Epithelial cell of alveolus of lung (primary cell): ENCODE measurements around the gene ZBTB7A. TPM values are rescaled to one million over a fixed set of nuclear protein-coding genes. Genes with fewer than 3 reads are reported as not detected.

Source experiments
- total RNA-seq: library from RNA; depleted of rRNA; stranded (reverse); fragments of >200 nt; gene quantifications from 2 replicates; pipeline ENCODE4 v1.2.1, GENCODE V29; 2015

ZBTB7A gene
- 30.4 and 35.6 TPM in 2 replicates for total RNA-seq

GRCh38 chr19:4066682-4067395 is at the start of gene ZBTB7A:
Gene ZBTB7A, minus strand, starts transcription at chr19:4066899. Its CDS starts 11,667 bp downstream, at chr19:4055232.

GRCh38 chr19:4007021-4007835 is 59.5 kb downstream of the ZBTB7A start, which contains the start of gene PIAS4:
Gene PIAS4, plus strand, starts transcription at chr19:4007736. Its CDS starts 25 bp downstream, at chr19:4007761.

Other genes starting within 250 kb of the ZBTB7A start
- gene ZFR2, start 197.9 kb downstream of the ZBTB7A start, total RNA-seq = not detected in 2 replicates
- 0.13 and 3.4 TPM in 2 replicates for gene ATCAY, start 186.2 kb downstream of the ZBTB7A start, total RNA-seq
- gene NMRK2, start 133.8 kb downstream of the ZBTB7A start, total RNA-seq = not detected in 2 replicates
- 81.2 and 83.6 TPM in 2 replicates for gene DAPK3, start 95.8 kb downstream of the ZBTB7A start, total RNA-seq
- gene EEF2, start 81.4 kb downstream of the ZBTB7A start, total RNA-seq = 3,183 and 4,926 TPM in 2 replicates
- gene PIAS4, start 59.2 kb downstream of the ZBTB7A start, total RNA-seq = 20.0 and 23.9 TPM in 2 replicates
- 180 and 195 TPM in 2 replicates for gene MAP2K2, start 57.2 kb upstream of the ZBTB7A start, total RNA-seq
- gene CREB3L3, start 86.7 kb upstream of the ZBTB7A start, total RNA-seq = not detected in 2 replicates
- 24.6 and 29.1 TPM in 2 replicates for gene SIRT6, start 115.7 kb upstream of the ZBTB7A start, total RNA-seq
- 1.4 TPM in 1 of 2 replicates, not detected in the other for gene ANKRD24, start 115.8 kb upstream of the ZBTB7A start, total RNA-seq
- 0.39 TPM in 1 of 2 replicates, not detected in the other for gene EBI3, start 162.6 kb upstream of the ZBTB7A start, total RNA-seq
- 21.5 and 24.9 TPM in 2 replicates for gene YJU2, start 180.2 kb upstream of the ZBTB7A start, total RNA-seq
- 2.2 TPM in 1 of 2 replicates, not detected in the other for gene SHD, start 212.4 kb upstream of the ZBTB7A start, total RNA-seq
- not detected in 2 replicates for gene TMIGD2, start 235.5 kb upstream of the ZBTB7A start, total RNA-seq
- gene FSD1, start 237.7 kb upstream of the ZBTB7A start, total RNA-seq = 21.2 and 30.5 TPM in 2 replicates